NCI-H510A treated with DMSO at 0.1 percent for 48 hours (cell line): ENCODE data around the gene C3orf22.

Experiments used
- DNase-seq: peaks from one replicate; lab custom pipeline; 2025; lab: John Stamatoyannopoulos, UW

The C3orf22 gene

DNA sequence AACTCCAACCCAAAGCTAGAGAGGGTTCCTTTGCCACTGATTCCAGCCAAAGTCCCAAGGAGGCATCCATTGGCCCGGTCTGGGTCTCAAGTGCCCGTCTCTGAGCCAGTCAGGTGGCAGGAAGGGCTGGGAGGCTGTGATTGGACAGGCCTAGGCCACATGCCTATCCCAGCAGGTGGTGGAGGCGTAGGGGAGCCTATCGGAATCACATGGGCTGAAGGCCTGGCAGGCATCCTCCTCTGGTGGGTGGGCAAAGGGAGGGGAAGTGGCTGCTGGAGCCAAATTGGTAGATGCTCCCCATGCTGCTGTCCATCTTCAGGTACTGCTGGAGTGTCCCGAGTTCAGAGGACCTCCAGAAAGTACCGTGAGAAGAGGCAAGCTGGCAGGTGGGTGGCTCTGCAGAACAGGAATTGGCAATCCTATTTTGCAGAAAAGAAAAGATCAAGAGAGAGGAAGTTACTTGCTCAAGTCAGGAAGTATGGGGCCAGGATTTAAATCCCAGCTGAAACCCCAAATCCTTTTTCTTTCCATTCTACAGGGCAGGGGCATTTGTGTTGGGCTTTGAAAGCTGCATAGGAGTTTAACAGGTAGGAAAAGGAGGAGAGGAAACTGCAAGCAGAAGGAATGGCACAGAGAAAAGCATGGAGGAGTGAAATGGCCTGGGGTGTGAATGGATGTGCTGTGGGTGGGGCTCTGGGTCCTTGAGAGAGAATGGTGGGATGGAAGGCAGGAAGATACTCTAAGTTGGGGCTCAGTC, 31.1 kb downstream of the C3orf22 start:
- DNase-seq: no peak

DNA sequence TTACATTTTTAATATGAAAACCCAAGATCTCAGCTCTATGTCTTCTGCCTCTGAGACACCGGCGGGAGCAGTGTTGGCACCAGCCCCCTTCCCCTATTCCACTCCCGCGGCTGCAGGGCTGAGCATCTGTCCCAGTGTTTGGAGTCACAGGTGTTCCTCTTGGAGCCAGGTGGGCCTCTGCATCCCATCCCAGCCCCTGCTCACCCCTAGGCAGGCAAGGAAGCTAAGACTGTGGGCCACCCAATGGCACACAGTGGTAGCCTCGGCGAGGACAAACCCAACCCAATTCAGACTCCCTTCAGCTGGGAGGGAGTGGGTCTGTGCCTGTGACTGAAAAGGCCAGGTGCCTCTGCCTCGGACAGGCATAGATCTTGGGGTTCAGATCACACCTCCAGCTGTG, 31.7 kb downstream of the C3orf22 start:
- DNase-seq: no peak

DNA sequence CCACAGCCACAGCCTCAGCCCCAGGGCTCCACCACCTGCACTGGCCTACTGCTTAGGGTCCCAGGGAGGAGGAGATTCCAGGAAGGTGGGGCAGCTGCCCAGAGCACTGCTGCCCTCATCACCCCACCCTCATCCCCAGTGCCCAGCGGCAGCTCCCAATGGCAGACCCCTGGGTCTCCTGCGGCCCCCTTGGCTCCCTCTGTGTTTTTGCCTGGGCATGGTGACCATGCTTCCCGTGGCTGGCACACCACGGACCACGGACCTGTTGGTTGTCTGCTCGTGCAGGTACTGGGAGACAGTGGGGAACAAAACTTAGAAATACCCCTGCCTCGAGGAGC, 32.1 kb downstream of the C3orf22 start:
- DNase-seq: no peak

- DNase-seq: no peak
Observed at GRCh38 chr3:126525853-126526667, 32.7 kb downstream of the C3orf22 start.

- no peak for DNase-seq
Observed at GRCh38 chr3:126525091-126525852, 33.5 kb downstream of the C3orf22 start.

- no peak for DNase-seq
Observed at GRCh38 chr3:126524429-126524988, 34.2 kb downstream of the C3orf22 start.

DNA sequence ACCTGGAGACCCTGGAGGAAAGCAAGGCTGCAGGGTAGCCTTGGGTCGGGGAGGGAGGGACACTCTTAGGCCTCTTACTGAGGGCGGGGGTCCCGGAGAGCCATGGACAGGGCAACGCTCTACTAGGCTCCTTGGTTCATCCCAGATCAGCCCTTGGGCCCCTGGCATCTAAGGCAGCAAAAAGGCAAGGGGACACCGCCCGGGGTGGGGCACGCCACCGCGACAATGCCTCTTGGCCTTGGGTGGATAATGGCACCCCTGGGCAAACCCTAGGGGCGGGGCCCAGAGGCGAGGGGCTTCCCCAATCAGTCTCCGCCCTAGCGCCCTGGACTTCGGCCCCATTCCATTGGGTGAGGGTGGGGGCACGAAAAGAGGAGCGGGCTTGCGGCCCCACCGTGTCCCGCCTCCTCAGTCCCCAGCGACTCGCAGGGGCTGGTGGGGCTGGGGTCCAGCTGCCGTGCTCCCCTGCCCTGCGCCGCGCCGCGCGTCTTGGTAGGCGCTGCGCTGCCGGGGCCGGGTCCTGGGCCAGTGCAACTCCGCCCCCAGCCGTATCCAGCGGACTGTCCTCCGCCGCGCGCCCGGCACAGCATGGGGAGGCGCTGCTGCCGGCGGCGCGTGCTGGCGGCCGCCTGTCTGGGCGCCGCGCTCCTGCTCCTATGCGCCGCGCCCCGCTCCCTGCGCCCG, 34.8 kb downstream of the C3orf22 start, which contains the start of gene CHST13:
Gene CHST13 (plus strand): TSS at position 411 of the 684 bp plus-strand sequence. CDS start 178 bp downstream, at position 589.
- DNase-seq: peak; percentile 33

DNA sequence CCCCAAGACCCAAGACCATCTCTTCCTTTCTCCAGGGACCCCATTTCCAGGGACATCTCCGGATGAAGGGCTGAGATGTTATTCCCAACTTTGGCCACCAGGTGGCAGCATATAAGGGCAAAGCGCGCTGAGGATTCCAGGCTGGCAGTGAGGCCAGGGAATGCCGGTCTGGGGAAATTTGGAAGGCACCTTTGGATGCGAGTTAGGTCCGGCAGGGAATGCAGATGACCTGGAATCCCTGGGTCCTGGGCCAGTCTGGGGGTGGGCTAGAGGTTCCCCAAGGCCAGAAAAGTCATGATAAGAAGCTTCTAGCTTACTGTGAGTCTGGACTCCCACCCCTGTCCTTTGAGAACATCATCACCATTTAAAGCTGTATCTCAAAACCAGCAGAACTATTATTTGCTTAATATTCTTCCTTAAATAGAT, 36.4 kb downstream of the C3orf22 start:
- DNase-seq: peak; percentile 29

- DNase-seq: no peak
Observed at GRCh38 chr3:126521122-126521891, 37.4 kb downstream of the C3orf22 start.

- DNase-seq: no peak
Observed at GRCh38 chr3:126519506-126520455, 39.0 kb downstream of the C3orf22 start.

- DNase-seq: no peak
Observed at GRCh38 chr3:126518779-126519177, 40.0 kb downstream of the C3orf22 start.

- no peak for DNase-seq
Observed at GRCh38 chr3:126517986-126518778, 40.5 kb downstream of the C3orf22 start.

DNA sequence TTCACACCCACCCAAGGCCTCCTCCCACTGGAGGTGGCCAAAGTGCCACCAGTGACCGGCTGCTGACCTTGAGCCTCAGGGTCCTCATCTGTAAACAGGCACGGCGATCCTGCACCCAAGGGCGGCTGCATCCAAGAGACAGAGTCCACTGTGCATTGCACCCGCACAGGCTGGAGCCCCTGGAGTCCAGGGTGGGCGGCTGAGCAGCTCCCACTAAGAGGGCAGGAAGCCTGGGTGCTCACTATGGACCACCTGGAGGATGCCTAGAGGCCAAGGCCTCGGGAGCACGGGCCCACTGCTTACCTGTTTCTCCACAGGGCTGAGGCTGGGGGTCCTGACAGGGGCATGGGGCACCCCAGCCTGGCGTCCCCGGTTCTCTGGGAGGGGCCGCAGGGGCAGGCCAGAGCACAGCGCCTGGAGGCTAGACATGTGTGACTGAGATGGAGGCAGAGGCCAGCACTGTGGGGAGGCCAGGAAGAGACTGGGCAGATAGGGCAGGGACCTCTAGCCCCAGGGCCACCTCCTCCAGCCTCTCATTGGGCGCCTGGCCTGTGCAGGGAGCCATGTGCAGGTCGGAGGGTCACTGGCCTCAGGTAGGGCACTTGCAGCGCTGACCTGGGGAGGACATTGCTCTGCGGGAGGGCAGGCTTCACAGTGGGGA, 41.3 kb downstream of the C3orf22 start, which contains the start of gene UROC1:
Gene UROC1 (minus strand): TSS at position 483 of the 661 bp plus-strand sequence. CDS start 54 bp downstream, at position 429.
- no peak for DNase-seq

- no peak for DNase-seq
Observed at GRCh38 chr3:126516936-126517290, 41.8 kb downstream of the C3orf22 start.

DNA sequence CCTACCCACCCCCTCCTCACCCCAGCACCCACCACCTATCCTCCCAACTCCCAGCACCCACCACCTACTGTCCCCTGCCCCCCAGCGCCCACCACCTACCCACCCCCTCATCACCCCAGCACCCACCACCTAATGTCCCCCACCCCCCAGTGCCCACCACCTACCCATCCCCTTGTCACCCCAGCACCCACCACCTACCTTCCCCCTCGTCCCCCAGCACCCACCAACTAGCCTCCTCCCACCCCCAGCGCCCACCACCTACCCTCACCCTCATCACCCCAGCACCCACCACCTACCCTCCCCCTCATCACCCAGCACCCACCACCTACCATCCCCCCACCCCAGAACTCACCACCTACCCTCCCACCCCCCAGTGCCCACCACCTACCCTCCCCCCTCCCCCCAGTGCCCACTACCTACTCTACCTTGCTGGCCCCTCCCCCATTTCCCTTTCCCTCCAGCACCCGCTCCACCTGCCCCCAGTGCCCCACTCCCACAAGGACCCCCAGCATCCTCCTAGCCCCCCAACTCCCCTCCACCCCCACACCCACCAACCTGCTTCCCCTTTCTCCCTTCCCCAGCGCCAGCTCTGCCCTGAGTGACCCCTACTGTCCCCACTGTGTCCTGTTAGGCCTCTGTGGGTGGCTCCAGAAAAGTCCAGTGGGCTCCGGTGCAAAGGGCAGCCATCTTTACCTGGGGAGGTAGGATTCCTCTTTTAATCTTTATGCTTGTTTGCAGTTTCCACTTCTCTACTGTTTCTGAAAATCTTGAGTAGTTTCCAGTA, 42.4 kb downstream of the C3orf22 start:
- no peak for DNase-seq

DNA sequence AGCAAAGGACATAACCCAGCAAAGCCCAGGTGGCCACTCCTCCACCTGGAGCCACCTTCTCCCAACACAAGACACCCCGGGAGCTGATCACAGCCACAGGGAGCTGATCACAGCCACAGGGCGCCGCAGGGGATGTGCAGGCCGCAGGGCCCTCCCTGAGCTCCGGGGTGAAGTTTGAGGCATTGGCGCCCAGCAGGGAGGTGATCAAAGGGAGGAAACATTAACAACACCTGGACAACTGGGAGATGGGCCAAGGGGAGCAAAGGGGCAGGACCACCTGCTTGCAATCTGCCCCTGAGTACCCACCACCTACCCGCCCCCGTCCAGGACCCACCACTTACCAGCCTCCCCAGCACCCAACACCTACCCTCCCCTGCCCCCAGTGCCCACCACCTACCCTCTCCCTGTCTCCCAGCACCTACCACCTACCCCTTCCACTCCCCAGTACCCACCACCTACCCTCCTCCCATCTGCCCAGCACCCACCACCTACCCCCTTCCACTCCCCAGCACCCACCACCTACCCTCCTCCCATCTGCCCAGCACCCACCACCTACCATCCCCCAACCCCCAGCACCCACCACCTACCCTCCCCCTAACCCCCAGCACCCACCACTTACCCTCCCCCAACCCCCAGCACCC, 43.5 kb downstream of the C3orf22 start:
- DNase-seq: no peak

DNA sequence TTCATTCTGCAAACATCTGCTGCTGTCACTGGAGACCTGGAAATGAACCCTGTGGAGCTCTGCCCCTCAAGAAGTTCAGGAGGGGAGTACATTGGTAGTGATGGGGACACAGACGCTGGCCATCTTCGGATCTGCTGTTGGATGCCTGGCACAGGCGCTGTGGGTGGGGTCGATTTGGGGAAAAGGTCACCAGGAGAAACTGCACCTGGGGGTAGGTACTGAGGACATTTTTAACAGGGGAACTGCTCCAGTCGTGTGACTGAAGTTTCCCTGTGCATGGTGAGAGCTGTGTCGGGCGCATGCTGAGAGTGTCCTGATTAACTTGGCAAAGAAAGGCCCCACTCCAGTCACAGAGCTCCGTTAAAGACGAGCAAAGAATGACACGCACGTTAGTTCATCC, 44.6 kb downstream of the C3orf22 start:
- DNase-seq: no peak
